Panc1 (cell line): ENCODE data around the gene CCL25.
"Not testable (repeated sequence)": the region's sequence is repeated elsewhere in the genome, so short reads cannot be mapped to it uniquely, and the experiment has no call there.

Experiments used
- CTCF ChIP-seq: fragments of 450-650 bp; IDR thresholded peaks from 2 replicates; pipeline ENCODE4 v1.5.1; 2017; ENCODE audit warnings: mild to moderate bottlenecking
- POLR2AphosphoS5 ChIP-seq: IDR thresholded peaks from 2 replicates; pipeline ENCODE4 v1.6.1; 2012; ENCODE audit warnings: mild to moderate bottlenecking, low read depth, low read length, moderate library complexity
- REST ChIP-seq, 2 experiments: IDR thresholded peaks; 2 replicates each; pipeline ENCODE4 v1.6.1; 2011 to 2012; ENCODE audit warnings: low read depth in 2 of 2, control low read depth in 1 of 2, low read length in 1 of 2, mild to moderate bottlenecking in 1 of 2, moderate library complexity in 1 of 2; ENCODE audit not compliant: insufficient read depth in 1 of 2
- SIN3A ChIP-seq: IDR thresholded peaks from 2 replicates; pipeline ENCODE4 v1.6.1; 2012; ENCODE audit warnings: low read depth, mild to moderate bottlenecking, low read length, moderate library complexity, borderline replicate concordance; ENCODE audit not compliant: insufficient read depth
- TCF7L2 ChIP-seq: IDR thresholded peaks from 2 replicates; pipeline ENCODE4 v1.6.1; 2011; ENCODE audit warnings: mild to moderate bottlenecking, low read depth, low read length, inconsistent platforms

- TF ChIP-seq CTCF; REST (IDR thresholded peaks at IDR 0.05; ENCODE audit: insufficient read depth in 1 of 2, low read depth in 2 of 2, low read length in 1 of 2); POLR2AphosphoS5; TCF7L2; SIN3A: not testable (repeated sequence)
Observed at GRCh38 chr19:8024256-8024655, 28.3 kb upstream of the CCL25 start.
